Measurements from ENCODE around the gene POLN. TPM values are rescaled to one million over a fixed set of nuclear protein-coding genes. Genes with fewer than 3 reads are reported as not detected.
A peak's percentile ranks its signal among the peaks of the same experiment; 100 is the strongest.

POLN gene
- total RNA-seq, 2 donors from 2014 or later: 2.8 to 2.9 TPM

DNA sequence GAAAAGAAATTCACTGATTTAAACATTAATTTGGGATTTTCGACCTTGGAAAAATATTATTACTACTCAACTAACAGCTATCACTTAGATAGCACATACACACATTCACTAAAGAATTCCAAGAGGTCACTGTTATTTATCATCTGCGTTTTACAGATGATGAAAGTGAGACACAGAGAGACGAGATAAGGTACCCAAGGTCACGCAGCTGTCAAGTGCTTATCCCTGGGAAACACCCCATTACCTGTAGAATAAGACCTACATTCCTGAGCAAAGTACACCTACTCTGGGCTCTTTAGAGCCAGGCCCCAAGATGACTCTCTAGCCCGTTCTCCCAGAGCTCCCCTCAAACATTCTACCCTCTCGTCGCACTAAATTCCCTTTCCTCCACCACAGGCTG is 48.6 kb downstream of the POLN start:
- no peak overlapping the region for H3K27ac Mint-ChIP-seq
- no peak overlapping the region for H3K4me3 Mint-ChIP-seq
- H3K9me3 ChIP-seq (ENCODE audit: control insufficient read depth, low read length): no peaks in the 10 kb centered on the region
- no peaks in the 10 kb centered on the region for H3K36me3 ChIP-seq (ENCODE audit: control insufficient read depth, insufficient read depth, low read length)
- H3K4me1 Mint-ChIP-seq: peaks cover 16% of the 10 kb centered on the region
- no peak for TF ChIP-seq CTCF (conservative IDR thresholded peaks at IDR 0.05)
- H3K27me3 Mint-ChIP-seq (ENCODE audit: insufficient read depth): no peaks in the 10 kb centered on the region
- H3K9ac ChIP-seq (ENCODE audit: extremely low read depth, low read length, poor library complexity, severe bottlenecking): no peak overlapping the region
- H3K4me1 ChIP-seq (ENCODE audit: control insufficient read depth, insufficient read depth, low read length): peaks cover 12% of the 10 kb centered on the region
- H3K9me3 Mint-ChIP-seq: no peaks in the 10 kb centered on the region
- no peak overlapping the region for H3K4me3 ChIP-seq (ENCODE audit: low read length)
- H3K36me3 Mint-ChIP-seq (ENCODE audit: low read depth): no peaks in the 10 kb centered on the region
- DNase-seq: no peak
- H3K27me3 ChIP-seq (ENCODE audit: control insufficient read depth, insufficient read depth, low read length, poor library complexity, severe bottlenecking): no peaks in the 10 kb centered on the region
- WGBS, 2 experiments (ENCODE audit: insufficient coverage in 1 of 2, insufficient read length in 1 of 2): 89 to 100% methylated on average over 5 to 7 of the region's 7 CpGs
- no peak overlapping the region for H3K27ac ChIP-seq (ENCODE audit: low read depth, low read length)

DNA sequence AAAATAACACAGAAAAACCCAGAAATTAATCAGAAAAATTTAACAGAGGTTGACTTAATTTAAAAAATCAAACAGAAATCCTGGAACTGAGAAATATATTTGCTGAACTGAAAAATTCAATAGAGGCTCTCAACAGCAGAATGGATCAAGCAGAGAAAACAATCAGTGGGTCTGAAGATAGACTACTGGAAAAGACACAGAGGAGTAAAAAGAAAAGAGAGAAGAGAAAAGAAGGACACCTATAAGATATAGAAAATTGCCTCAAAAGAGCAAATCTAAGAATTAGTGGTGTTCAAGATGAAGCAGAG is 55.1 kb downstream of the POLN start:
- no peak for TF ChIP-seq CTCF (conservative IDR thresholded peaks at IDR 0.05)
- Mint-ChIP-seq H3K4me3 (no peak overlapping the region), H3K4me1 (no peaks in the 10 kb centered on the region), H3K36me3 (ENCODE audit: low read depth) (no peaks in the 10 kb centered on the region), H3K9me3 (peaks cover 11% of the 10 kb centered on the region), H3K27ac (no peak overlapping the region), H3K27me3 (ENCODE audit: insufficient read depth) (peaks cover 2% of the 10 kb centered on the region)
- Histone ChIP-seq H3K4me1 (ENCODE audit: control insufficient read depth, insufficient read depth, low read length) (no peaks in the 10 kb centered on the region), H3K9ac (ENCODE audit: extremely low read depth, low read length, poor library complexity, severe bottlenecking) (no peak overlapping the region), H3K27ac (ENCODE audit: low read depth, low read length) (no peak overlapping the region), H3K36me3 (ENCODE audit: control insufficient read depth, insufficient read depth, low read length) (no peaks in the 10 kb centered on the region), H3K27me3 (ENCODE audit: control insufficient read depth, insufficient read depth, low read length, poor library complexity, severe bottlenecking) (no peaks in the 10 kb centered on the region), H3K9me3 (ENCODE audit: control insufficient read depth, low read length) (peaks cover 21% of the 10 kb centered on the region), H3K4me3 (ENCODE audit: low read length) (no peak overlapping the region)
- DNase-seq: no peak

GRCh38 chr4:2186133-2186864 is 55.6 kb downstream of the POLN start:
- Mint-ChIP-seq H3K9me3 (peaks cover 14% of the 10 kb centered on the region), H3K4me1 (no peaks in the 10 kb centered on the region), H3K27ac (no peak overlapping the region), H3K27me3 (ENCODE audit: insufficient read depth) (peaks cover 2% of the 10 kb centered on the region), H3K36me3 (ENCODE audit: low read depth) (no peaks in the 10 kb centered on the region), H3K4me3 (no peak overlapping the region)
- no peak overlapping the region for H3K9ac ChIP-seq (ENCODE audit: extremely low read depth, low read length, poor library complexity, severe bottlenecking)
- no peaks in the 10 kb centered on the region for H3K27me3 ChIP-seq (ENCODE audit: control insufficient read depth, insufficient read depth, low read length, poor library complexity, severe bottlenecking)
- H3K27ac ChIP-seq (ENCODE audit: low read depth, low read length): no peak overlapping the region
- H3K4me1 ChIP-seq (ENCODE audit: control insufficient read depth, insufficient read depth, low read length): no peaks in the 10 kb centered on the region
- H3K9me3 ChIP-seq (ENCODE audit: control insufficient read depth, low read length): peaks cover 25% of the 10 kb centered on the region
- TF ChIP-seq CTCF (conservative IDR thresholded peaks at IDR 0.05): peak; percentile 88
- no peaks in the 10 kb centered on the region for H3K36me3 ChIP-seq (ENCODE audit: control insufficient read depth, insufficient read depth, low read length)
- WGBS, 2 experiments (ENCODE audit: insufficient coverage in 1 of 2, insufficient read length in 1 of 2): 40 to 51% methylated on average over 5 to 9 of the region's 9 CpGs
- peak; percentile 83 for DNase-seq
- no peak overlapping the region for H3K4me3 ChIP-seq (ENCODE audit: low read length)

All from endodermal cell (in vitro differentiated cells).